Measurements from ENCODE around the gene SLCO3A1.

The SLCO3A1 gene

GRCh38 chr15:92076541-92076940 lies 223.0 kb downstream of the SLCO3A1 start:
- no peak for DNase-seq

GRCh38 chr15:92077353-92078085 lies 224.0 kb downstream of the SLCO3A1 start:
- peak; percentile 60 for DNase-seq

- no peak for DNase-seq
Observed at GRCh38 chr15:92078270-92078669, 224.8 kb downstream of the SLCO3A1 start.

- no peak for DNase-seq
Observed at GRCh38 chr15:92079047-92079446, 225.5 kb downstream of the SLCO3A1 start.

GRCh38 chr15:92079647-92080255 lies 226.2 kb downstream of the SLCO3A1 start:
- DNase-seq, result no peak

- peak; percentile 60 for DNase-seq
Observed at GRCh38 chr15:92082006-92082843, 228.7 kb downstream of the SLCO3A1 start.

GRCh38 chr15:92083190-92083589 lies 229.7 kb downstream of the SLCO3A1 start:
- no peak for DNase-seq

GRCh38 chr15:92087211-92087610 lies 233.7 kb downstream of the SLCO3A1 start:
- DNase-seq, result no peak

GRCh38 chr15:92091155-92091734 lies 237.7 kb downstream of the SLCO3A1 start:
- peak; percentile 15 for DNase-seq

GRCh38 chr15:92092289-92093105 lies 239.0 kb downstream of the SLCO3A1 start:
- no peak for DNase-seq

- no peak for DNase-seq
Observed at GRCh38 chr15:92095693-92096092, 242.2 kb downstream of the SLCO3A1 start.

GRCh38 chr15:92097474-92098178 lies 244.1 kb downstream of the SLCO3A1 start:
- DNase-seq, result peak; percentile 32

- no peak for DNase-seq
Observed at GRCh38 chr15:92098869-92099268, 245.4 kb downstream of the SLCO3A1 start.

GRCh38 chr15:92100301-92100700 lies 246.8 kb downstream of the SLCO3A1 start:
- no peak for DNase-seq

GRCh38 chr15:92100751-92101150 lies 247.2 kb downstream of the SLCO3A1 start:
- no peak for DNase-seq

- no peak for DNase-seq
Observed at GRCh38 chr15:92101708-92102394, 248.3 kb downstream of the SLCO3A1 start.

- DNase-seq, result no peak
Observed at GRCh38 chr15:92102395-92102755, 248.9 kb downstream of the SLCO3A1 start.

GRCh38 chr15:92104072-92104471 lies 250.6 kb downstream of the SLCO3A1 start:
- no peak for DNase-seq

- DNase-seq, result no peak
Observed at GRCh38 chr15:92105611-92106010, 252.1 kb downstream of the SLCO3A1 start.

GRCh38 chr15:92107510-92107909 lies 254.0 kb downstream of the SLCO3A1 start:
- no peak for DNase-seq

- DNase-seq, result no peak
Observed at GRCh38 chr15:92109191-92109873, 255.8 kb downstream of the SLCO3A1 start.

All from HCEC 1CT (cell line).